MCF 10A (cell line): ENCODE results near the gene THOC2. TPM values are rescaled to one million over a fixed set of nuclear protein-coding genes. Genes with fewer than 3 reads are reported as not detected.

Experiments
- BruUV-seq: library from RNA; stranded (reverse); fragments of 400-500 nt; replicated peaks from 2 replicates; lab custom pipeline; 2021; lab: Mats Ljungman, UMichigan
- CTCF ChIA-PET: fragments of 300-600 bp; sonication (Branson Sonifier 250); formaldehyde crosslinking; extraction: SDS; loops from one replicate; lab custom pipeline; 2021; ENCODE audit warnings: antibody characterized with exemption, inconsistent platforms; lab: Yijun Ruan, JAX
- POLR2A ChIA-PET: fragments of 300-600, 350-650 bp; sonication (Branson Sonifier 250); formaldehyde crosslinking; extraction: SDS; loops from one replicate; lab custom pipeline; 2020; ENCODE audit warnings: antibody characterized with exemption, inconsistent platforms; lab: Yijun Ruan, JAX
- DNase-seq: peaks from one replicate; pipeline ENCODE4 v3.0.0-alpha.2; 2018; ENCODE audit not compliant: unreplicated experiment
- H3K27ac Mint-ChIP-seq: one replicate; pipeline ENCODE4 v1.8.0; 2022; ENCODE audit warnings: mild to moderate bottlenecking, low read depth, mixed read lengths; ENCODE audit not compliant: unreplicated experiment
- H3K27me3 Mint-ChIP-seq: one replicate; pipeline ENCODE4 v1.8.0; 2022; ENCODE audit warnings: mixed read lengths; ENCODE audit not compliant: insufficient read depth, unreplicated experiment
- H3K36me3 Mint-ChIP-seq: one replicate; pipeline ENCODE4 v1.8.0; 2022; ENCODE audit warnings: mild to moderate bottlenecking, moderate library complexity, mixed read lengths; ENCODE audit not compliant: insufficient read depth, unreplicated experiment
- H3K4me1 Mint-ChIP-seq: one replicate; pipeline ENCODE4 v1.8.0; 2022; ENCODE audit warnings: mixed read lengths; ENCODE audit not compliant: insufficient read depth, unreplicated experiment
- H3K4me3 Mint-ChIP-seq: one replicate; pipeline ENCODE4 v1.8.0; 2022; ENCODE audit warnings: mild to moderate bottlenecking, moderate library complexity, mixed read lengths; ENCODE audit not compliant: unreplicated experiment
- H3K9me3 Mint-ChIP-seq: one replicate; pipeline ENCODE4 v1.8.0; 2022; ENCODE audit warnings: mixed read lengths; ENCODE audit not compliant: unreplicated experiment
- intact Hi-C: fragments of 100-400 bp; cut with micrococcal nuclease; formaldehyde crosslinking; loops from 2 replicates; pipeline ENCODE4 v1.14.1; 2022
- total RNA-seq: library from RNA; stranded (reverse); gene quantifications from 2 replicates; pipeline ENCODE4 v1.2.3, GENCODE V29; 2022
- TF ChIP-seq, protein P1 (sequence below): fragments of 200-600 bp; IDR thresholded peaks from one replicate; pipeline ENCODE4 v1.8.0; 2022; ENCODE audit warnings: antibody characterized with exemption, mild to moderate bottlenecking; ENCODE audit not compliant: unreplicated experiment

Gene THOC2
- total RNA-seq, 1 experiment from 2014 or later, result 75.4 TPM

DNA sequence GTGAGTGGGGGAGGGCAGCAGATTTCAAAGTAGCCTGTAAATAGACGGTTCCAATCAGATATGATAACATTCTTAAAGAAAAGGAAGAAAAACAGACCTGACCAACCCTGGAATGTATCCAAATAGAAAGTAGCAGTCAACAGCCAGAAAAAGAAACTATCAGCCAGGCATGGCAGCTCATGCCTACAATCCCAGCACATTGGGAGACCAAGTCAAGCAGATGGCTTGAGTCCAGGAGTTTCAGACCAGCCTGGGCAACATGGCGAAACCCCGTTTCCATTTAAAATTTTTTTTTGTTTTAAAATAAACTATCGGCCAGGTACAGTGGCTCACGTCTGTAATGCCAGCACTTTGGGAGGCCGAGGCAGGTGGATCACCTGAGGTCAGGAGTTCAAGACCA is 125.0 kb downstream of the THOC2 start:
- Mint-ChIP-seq H3K27ac (no peak overlapping the region), H3K27me3 (no peaks in the 10 kb centered on the region), H3K4me3 (no peak overlapping the region), H3K9me3 (no peaks in the 10 kb centered on the region), H3K4me1 (no peaks in the 10 kb centered on the region), H3K36me3 (peaks cover 51% of the 10 kb centered on the region)
- intact Hi-C loops, result no loop called here
- no TSS peak for BruUV-seq
- CTCF ChIA-PET, result interaction anchor here (0.6 to 0.7 kb wide), 2 partner anchors 21 to 1952 kb away, joined by 3 to 4 read pairs; no protein-coding TSS in a partner anchor
- POLR2A ChIA-PET, result no interaction called here
- TF ChIP-seq, protein P1, sequence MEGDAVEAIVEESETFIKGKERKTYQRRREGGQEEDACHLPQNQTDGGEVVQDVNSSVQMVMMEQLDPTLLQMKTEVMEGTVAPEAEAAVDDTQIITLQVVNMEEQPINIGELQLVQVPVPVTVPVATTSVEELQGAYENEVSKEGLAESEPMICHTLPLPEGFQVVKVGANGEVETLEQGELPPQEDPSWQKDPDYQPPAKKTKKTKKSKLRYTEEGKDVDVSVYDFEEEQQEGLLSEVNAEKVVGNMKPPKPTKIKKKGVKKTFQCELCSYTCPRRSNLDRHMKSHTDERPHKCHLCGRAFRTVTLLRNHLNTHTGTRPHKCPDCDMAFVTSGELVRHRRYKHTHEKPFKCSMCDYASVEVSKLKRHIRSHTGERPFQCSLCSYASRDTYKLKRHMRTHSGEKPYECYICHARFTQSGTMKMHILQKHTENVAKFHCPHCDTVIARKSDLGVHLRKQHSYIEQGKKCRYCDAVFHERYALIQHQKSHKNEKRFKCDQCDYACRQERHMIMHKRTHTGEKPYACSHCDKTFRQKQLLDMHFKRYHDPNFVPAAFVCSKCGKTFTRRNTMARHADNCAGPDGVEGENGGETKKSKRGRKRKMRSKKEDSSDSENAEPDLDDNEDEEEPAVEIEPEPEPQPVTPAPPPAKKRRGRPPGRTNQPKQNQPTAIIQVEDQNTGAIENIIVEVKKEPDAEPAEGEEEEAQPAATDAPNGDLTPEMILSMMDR, result no peak
- no peak for DNase-seq

DNA sequence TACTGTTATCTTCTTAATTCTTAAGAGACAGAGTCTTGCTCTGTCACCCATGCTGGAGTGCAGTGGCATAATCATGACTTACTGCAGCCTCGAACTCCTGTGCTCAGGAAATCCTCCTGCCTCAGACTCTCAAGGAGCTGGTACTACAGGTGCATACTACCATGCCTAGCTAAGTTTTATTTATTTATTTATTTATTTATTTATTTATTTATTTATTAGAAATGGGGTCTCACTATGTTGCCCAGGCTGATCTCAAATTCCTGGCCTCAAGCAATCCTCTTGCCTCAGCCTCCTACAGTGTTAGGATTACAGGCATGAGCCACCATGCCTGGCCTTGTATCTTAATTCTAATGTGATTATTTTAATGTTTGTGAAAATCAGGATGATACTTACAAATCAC is 125.6 kb downstream of the THOC2 start:
- no peaks in the 10 kb centered on the region for H3K9me3 Mint-ChIP-seq
- H3K27me3 Mint-ChIP-seq, result no peaks in the 10 kb centered on the region
- ChIA-PET POLR2A (no interaction called here), CTCF (interaction anchor here (0.6 to 0.7 kb wide), 2 partner anchors 22 to 1952 kb away, joined by 3 to 4 read pairs; no protein-coding TSS in a partner anchor)
- H3K4me1 Mint-ChIP-seq, result no peaks in the 10 kb centered on the region
- H3K4me3 Mint-ChIP-seq, result no peak overlapping the region
- no TSS peak for BruUV-seq
- peaks cover 52% of the 10 kb centered on the region for H3K36me3 Mint-ChIP-seq
- intact Hi-C loops, result no loop called here
- no peak for DNase-seq
- TF ChIP-seq, protein P1, result no peak
- H3K27ac Mint-ChIP-seq, result no peak overlapping the region

DNA sequence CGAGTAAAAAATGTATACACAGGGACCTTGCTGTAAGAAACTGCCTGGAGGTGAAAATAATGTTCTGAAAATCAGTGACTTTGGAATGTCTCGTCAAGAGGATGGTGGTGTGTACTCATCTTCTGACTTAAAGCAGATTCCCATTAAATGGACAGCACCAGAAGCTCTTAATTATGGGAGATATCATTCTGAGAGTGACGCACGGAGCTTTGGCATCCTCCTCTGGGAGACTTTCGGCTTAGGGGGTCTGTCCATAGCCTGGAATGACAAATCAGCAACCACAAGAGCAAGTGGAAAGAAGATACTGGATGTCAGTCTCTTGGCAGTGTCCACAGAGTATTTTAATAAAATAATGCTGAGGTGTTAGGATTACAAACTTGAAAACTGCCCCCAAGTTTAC is 129.4 kb downstream of the THOC2 start:
- H3K9me3 Mint-ChIP-seq, result no peaks in the 10 kb centered on the region
- H3K4me3 Mint-ChIP-seq, result no peak overlapping the region
- TF ChIP-seq, protein P1, result no peak
- intact Hi-C loops, result no loop called here
- no peak overlapping the region for H3K27ac Mint-ChIP-seq
- H3K36me3 Mint-ChIP-seq, result peaks cover 53% of the 10 kb centered on the region
- H3K27me3 Mint-ChIP-seq, result no peaks in the 10 kb centered on the region
- CTCF ChIA-PET, result no interaction called here
- BruUV-seq, result no TSS peak
- no peaks in the 10 kb centered on the region for H3K4me1 Mint-ChIP-seq
- POLR2A ChIA-PET, result no interaction called here
- DNase-seq, result no peak

DNA sequence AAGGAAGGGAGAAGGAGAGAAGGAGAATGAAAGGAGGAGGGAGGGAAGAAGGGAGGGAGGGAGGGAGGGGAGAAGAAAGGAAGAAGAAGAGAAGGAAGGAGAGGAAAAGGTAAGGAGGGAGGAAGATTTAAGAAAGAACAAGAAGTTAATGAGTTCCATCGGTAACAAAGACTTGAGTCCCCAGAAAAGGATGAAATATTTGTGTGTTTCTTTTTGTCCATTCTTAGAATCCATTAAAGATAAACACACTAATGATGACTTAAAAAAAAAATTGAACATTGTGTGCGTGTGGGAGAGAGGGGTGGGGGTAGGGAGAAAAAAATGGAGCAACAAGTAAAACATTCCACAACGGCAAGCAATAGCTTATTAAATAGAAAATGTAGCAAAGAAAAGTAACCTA is 131.4 kb downstream of the THOC2 start:
- POLR2A ChIA-PET, result no interaction called here

More for the DNA sequence above, 131.4 kb downstream of the THOC2 start:
- no peaks in the 10 kb centered on the region for H3K9me3 Mint-ChIP-seq
- no peaks in the 10 kb centered on the region for H3K4me1 Mint-ChIP-seq
- TF ChIP-seq, protein P1, result no peak
- H3K27me3 Mint-ChIP-seq, result no peaks in the 10 kb centered on the region
- H3K36me3 Mint-ChIP-seq, result peaks cover 48% of the 10 kb centered on the region
- no peak overlapping the region for H3K4me3 Mint-ChIP-seq
- no peak overlapping the region for H3K27ac Mint-ChIP-seq
- no TSS peak for BruUV-seq
- CTCF ChIA-PET, result no interaction called here
- intact Hi-C loops, result no loop called here
- DNase-seq, result no peak
